GM19397 (cell line): ENCODE measurements around the gene SERPINF2.
"Not testable (repeated sequence)": the region's sequence is repeated elsewhere in the genome, so short reads cannot be mapped to it uniquely, and the experiment has no call there.

Experiments used
- ATAC-seq: cut with Tn5 transposase; IDR thresholded peaks from one replicate; pipeline ENCODE4 v1.9.1; 2021; ENCODE audit warnings: mild to moderate bottlenecking, moderate library complexity; ENCODE audit not compliant: unreplicated experiment

Gene SERPINF2

DNA sequence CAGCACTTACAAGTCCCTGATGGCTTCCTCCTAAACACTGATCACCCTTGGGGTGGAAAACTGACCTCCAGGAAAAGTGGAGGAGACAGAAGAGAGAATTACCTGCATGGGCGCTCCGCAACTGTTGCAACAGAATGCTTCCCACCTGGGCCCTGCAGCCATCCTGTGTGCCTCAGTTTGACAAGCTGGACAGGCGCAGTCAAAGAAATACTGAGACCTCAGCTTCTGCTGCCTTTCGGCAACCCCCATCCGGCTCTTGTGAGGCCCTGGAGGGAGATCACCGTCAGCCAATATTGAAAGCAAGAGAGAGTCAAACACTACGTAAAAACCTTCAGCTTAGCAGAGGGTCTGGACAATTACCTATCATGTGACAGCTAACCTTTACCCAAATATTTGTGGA, 44.0 kb downstream of the SERPINF2 start:
- no peak for ATAC-seq

GRCh38 chr17:1787301-1787902, 44.7 kb downstream of the SERPINF2 start:
- no peak for ATAC-seq

- no peak for ATAC-seq
Observed at GRCh38 chr17:1789936-1790335, 47.3 kb downstream of the SERPINF2 start.

GRCh38 chr17:1792495-1793446, 50.1 kb downstream of the SERPINF2 start:
- ATAC-seq: no peak

DNA sequence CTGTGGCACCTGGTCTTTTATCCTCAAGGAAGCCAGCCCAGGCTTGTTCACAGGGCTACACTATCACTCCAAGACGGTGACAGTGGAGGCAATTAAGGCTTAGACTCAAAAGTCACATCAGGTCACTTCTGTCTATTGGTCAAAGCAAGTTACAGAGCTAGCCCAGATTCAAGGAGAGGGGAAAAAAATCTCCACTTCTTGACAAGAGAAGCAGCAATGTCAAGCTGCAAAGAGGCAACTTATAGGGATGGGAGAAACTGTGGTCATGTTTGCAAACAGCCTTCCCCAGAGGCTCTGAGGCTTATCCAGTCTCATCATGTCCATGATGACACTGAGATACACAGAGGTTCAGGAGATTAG, 50.8 kb downstream of the SERPINF2 start:
- no peak for ATAC-seq

GRCh38 chr17:1796800-1797199, 54.1 kb downstream of the SERPINF2 start:
- ATAC-seq: no peak

- ATAC-seq: no peak
Observed at GRCh38 chr17:1797323-1797722, 54.7 kb downstream of the SERPINF2 start.

DNA sequence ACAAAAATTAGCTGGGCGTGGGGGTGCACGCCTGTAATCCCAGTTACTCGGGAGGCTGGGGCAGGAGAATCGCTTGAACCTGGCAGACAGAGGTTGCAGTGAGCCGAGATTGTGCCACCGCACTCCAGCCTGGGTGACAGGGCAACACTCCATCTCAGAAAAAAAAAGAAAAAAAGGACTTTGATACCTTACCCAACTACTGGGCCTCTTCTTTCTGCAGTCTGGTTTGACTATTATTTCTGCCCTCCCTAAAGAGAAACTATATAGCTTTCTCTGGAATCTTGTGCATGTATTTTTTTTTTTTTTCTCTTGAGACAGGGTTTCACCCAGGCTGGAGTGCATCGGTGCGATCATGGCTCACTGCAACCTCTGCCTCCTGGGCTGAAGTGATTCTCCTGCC, 55.2 kb downstream of the SERPINF2 start:
- not testable (repeated sequence) for ATAC-seq

GRCh38 chr17:1800240-1800639, 57.6 kb downstream of the SERPINF2 start:
- no peak for ATAC-seq

- ATAC-seq: no peak
Observed at GRCh38 chr17:1800712-1801111, 58.0 kb downstream of the SERPINF2 start.

- ATAC-seq: no peak
Observed at GRCh38 chr17:1802429-1802828, 59.8 kb downstream of the SERPINF2 start.

GRCh38 chr17:1803280-1803679, 60.6 kb downstream of the SERPINF2 start:
- no peak for ATAC-seq
